Breast epithelium (tissue), 4 donors: Measurements from ENCODE around the gene IGFBP1. TPM values are rescaled to one million over a fixed set of nuclear protein-coding genes. Genes with fewer than 3 reads are reported as not detected.

ENCODE experiments used
- DNase-seq, 2 donors: peaks; one replicate each; pipeline ENCODE4 v3.0.0-alpha.2; 2019; ENCODE audit warnings: low spot score in 2 of 2
- H3K27ac ChIP-seq, 2 donors: fragments of 200-600 bp; sonication (generic) in 1 of 2; one replicate each; pipeline ENCODE4 v1.5.1; 2016 to 2019; ENCODE audit warnings: mild to moderate bottlenecking in 1 of 2
- H3K27me3 ChIP-seq, 2 donors: fragments of 200-600 bp; sonication (generic) in 1 of 2; one replicate each; pipeline versions ENCODE4 v1.5.1 to v1.6.0; 2017 to 2019; ENCODE audit warnings: control low read depth in 1 of 2, mild to moderate bottlenecking in 1 of 2
- H3K36me3 ChIP-seq: fragments of 200-600 bp; one replicate; pipeline ENCODE4 v1.5.1; 2019
- H3K4me1 ChIP-seq, 2 donors: fragments of 200-600 bp; sonication (generic); one replicate each; pipeline ENCODE4 v1.5.1; 2016 to 2019; ENCODE audit warnings: control low read depth in 1 of 2
- H3K4me3 ChIP-seq, 3 donors: fragments of 200-600 bp; sonication (generic); 1 replicate in 2 of 3; 2 replicates in 1 of 3; pipeline ENCODE4 v1.5.1; 2016 to 2019; ENCODE audit warnings: mild to moderate bottlenecking in 3 of 3, moderate library complexity in 2 of 3
- H3K9me3 ChIP-seq, 2 donors: fragments of 200-600 bp; sonication (generic) in 1 of 2; one replicate each; pipeline ENCODE4 v1.5.1; 2016 to 2019; ENCODE audit warnings: control low read depth in 1 of 2
- POLR2A ChIP-seq: fragments of 450-650 bp; IDR thresholded peaks from one replicate; pipeline ENCODE4 v1.6.1; 2016; ENCODE audit warnings: antibody characterized with exemption, mild to moderate bottlenecking, moderate library complexity
- POLR2AphosphoS5 ChIP-seq, 3 donors: sonication (generic); formaldehyde crosslinking; IDR thresholded peaks; one replicate each; pipeline ENCODE4 v1.6.1; 2017; ENCODE audit warnings: antibody characterized with exemption in 3 of 3
- intact Hi-C: fragments of 100-400 bp; cut with DNase I; formaldehyde crosslinking; loops from one replicate; pipeline ENCODE4 v1.15.1; 2023; ENCODE audit warnings: low total_unique reads
- total RNA-seq, 3 donors: library from RNA; depleted of rRNA; stranded (reverse); fragments of >200 nt; gene quantifications; one replicate each; pipeline ENCODE4 v1.1.0, GENCODE V29; 2016
- TF ChIP-seq, protein P1 (sequence below), 3 donors: fragments of 450-650 bp; IDR thresholded peaks; one replicate each; pipeline ENCODE4 v1.5.1; 2016 to 2017; ENCODE audit warnings: antibody characterized with exemption in 3 of 3, mild to moderate bottlenecking in 3 of 3, moderate library complexity in 3 of 3

The IGFBP1 gene
- total RNA-seq, 3 donors from 2014 or later = 0.98 to 1.3 TPM; not detected in 1

- H3K4me3 ChIP-seq = no peak overlapping the region
- H3K36me3 ChIP-seq = no peaks in the 10 kb centered on the region
- intact Hi-C loops = loop anchor here (2.0 kb wide), 1 partner anchor 32 kb away; no protein-coding TSS in a partner anchor
- H3K4me1 ChIP-seq = no peaks in the 10 kb centered on the region
- no peak overlapping the region for H3K27ac ChIP-seq
- peaks cover 0 to 9% of the 10 kb centered on the region in 2 donors for H3K27me3 ChIP-seq
- DNase-seq = no peak
- TF ChIP-seq POLR2AphosphoS5 (IDR thresholded peaks at IDR 0.05) (no peak), POLR2A (no peak)
- TF ChIP-seq, protein P1, sequence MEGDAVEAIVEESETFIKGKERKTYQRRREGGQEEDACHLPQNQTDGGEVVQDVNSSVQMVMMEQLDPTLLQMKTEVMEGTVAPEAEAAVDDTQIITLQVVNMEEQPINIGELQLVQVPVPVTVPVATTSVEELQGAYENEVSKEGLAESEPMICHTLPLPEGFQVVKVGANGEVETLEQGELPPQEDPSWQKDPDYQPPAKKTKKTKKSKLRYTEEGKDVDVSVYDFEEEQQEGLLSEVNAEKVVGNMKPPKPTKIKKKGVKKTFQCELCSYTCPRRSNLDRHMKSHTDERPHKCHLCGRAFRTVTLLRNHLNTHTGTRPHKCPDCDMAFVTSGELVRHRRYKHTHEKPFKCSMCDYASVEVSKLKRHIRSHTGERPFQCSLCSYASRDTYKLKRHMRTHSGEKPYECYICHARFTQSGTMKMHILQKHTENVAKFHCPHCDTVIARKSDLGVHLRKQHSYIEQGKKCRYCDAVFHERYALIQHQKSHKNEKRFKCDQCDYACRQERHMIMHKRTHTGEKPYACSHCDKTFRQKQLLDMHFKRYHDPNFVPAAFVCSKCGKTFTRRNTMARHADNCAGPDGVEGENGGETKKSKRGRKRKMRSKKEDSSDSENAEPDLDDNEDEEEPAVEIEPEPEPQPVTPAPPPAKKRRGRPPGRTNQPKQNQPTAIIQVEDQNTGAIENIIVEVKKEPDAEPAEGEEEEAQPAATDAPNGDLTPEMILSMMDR (IDR thresholded peaks at IDR 0.05) = no peak
- peaks cover 12 to 17% of the 10 kb centered on the region in 2 donors for H3K9me3 ChIP-seq
These were observed 5.8 kb upstream of the IGFBP1 start for GRCh38 chr7:45882465-45882810.

DNA sequence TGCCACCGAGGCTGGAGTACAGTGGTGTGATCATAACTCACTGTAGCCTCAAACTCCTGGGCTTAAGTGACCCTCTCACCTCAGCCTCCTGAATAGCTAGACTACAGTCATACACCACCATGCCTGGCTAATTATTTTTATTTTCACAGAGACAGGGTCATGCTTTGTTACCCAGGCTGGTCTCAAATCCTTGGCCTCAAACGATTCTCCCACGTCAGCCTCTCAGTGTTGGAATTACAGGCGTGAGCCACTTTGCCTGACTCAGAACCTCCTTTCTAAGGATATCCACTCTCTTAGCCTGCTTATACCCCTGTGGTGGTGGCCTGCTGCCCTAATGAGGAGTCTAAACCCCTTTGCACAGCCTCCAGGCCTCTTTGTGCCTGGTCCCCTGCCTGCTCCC lies 4.2 kb upstream of the IGFBP1 start:
- Histone ChIP-seq H3K4me1 (no peaks in the 10 kb centered on the region), H3K4me3 (no peak overlapping the region), H3K36me3 (no peaks in the 10 kb centered on the region), H3K27me3 (peaks cover 0 to 26% of the 10 kb centered on the region in 2 donors), H3K9me3 (peaks cover 0 to 2% of the 10 kb centered on the region in 2 donors), H3K27ac (no peak overlapping the region)
- DNase-seq = no peak
- intact Hi-C loops = no loop called here
- TF ChIP-seq, protein P1 (IDR thresholded peaks at IDR 0.05) = no peak
- TF ChIP-seq POLR2A = no peak
- no peak for TF ChIP-seq POLR2AphosphoS5 (IDR thresholded peaks at IDR 0.05)

- Histone ChIP-seq H3K4me1 (no peaks in the 10 kb centered on the region), H3K36me3 (no peaks in the 10 kb centered on the region), H3K4me3 (no peak overlapping the region), H3K27me3 (peaks cover 0 to 35% of the 10 kb centered on the region in 2 donors), H3K27ac (no peak overlapping the region), H3K9me3 (no peaks in the 10 kb centered on the region)
- no peak for TF ChIP-seq POLR2A
- intact Hi-C loops = no loop called here
- no peak for DNase-seq
These were observed 2.9 kb upstream of the IGFBP1 start for GRCh38 chr7:45885264-45885882.

GRCh38 chr7:45886931-45887667 lies 1.2 kb upstream of the IGFBP1 start:
- peaks cover 0 to 35% of the 10 kb centered on the region in 2 donors for H3K27me3 ChIP-seq
- no peaks in the 10 kb centered on the region for H3K4me1 ChIP-seq
- intact Hi-C loops = no loop called here
- no peak overlapping the region for H3K27ac ChIP-seq
- no peaks in the 10 kb centered on the region for H3K36me3 ChIP-seq
- no peaks in the 10 kb centered on the region for H3K9me3 ChIP-seq
- TF ChIP-seq, protein P1 (IDR thresholded peaks at IDR 0.05) = no peak
- TF ChIP-seq POLR2AphosphoS5 (IDR thresholded peaks at IDR 0.05) = no peak
- TF ChIP-seq POLR2A = no peak
- DNase-seq = no peak
- no peak overlapping the region for H3K4me3 ChIP-seq

DNA sequence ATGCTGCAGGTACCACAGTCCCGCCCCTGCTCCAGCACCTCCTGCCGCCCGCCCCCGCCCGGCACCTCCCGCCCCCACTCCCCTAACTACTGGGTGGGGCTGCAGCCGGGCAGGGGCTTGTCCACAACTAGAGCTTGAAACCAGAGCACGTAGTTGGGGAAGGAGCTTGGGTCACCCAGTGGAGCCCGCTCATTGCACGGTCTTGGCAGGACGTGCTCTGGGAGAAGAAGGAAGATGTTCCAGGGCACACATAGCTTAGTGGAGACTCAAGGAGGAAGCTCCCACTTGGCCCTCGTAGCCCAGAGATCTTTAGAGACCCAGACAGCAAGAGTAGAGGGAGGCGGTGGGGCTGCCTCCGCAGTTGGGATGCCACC lies 692 bp downstream of the IGFBP1 start:
- no peaks in the 10 kb centered on the region for H3K9me3 ChIP-seq
- peak overlapping the region; percentile 13 to 62 (median 42) for H3K4me3 ChIP-seq
- H3K4me1 ChIP-seq = no peaks in the 10 kb centered on the region
- H3K36me3 ChIP-seq = no peaks in the 10 kb centered on the region
- TF ChIP-seq POLR2AphosphoS5 (IDR thresholded peaks at IDR 0.05) (no peak), POLR2A (no peak)
- TF ChIP-seq, protein P1 (IDR thresholded peaks at IDR 0.05) = no peak
- H3K27me3 ChIP-seq = peaks cover 0 to 35% of the 10 kb centered on the region in 2 donors
- DNase-seq = no peak
- H3K27ac ChIP-seq = no peak overlapping the region
- intact Hi-C loops = no loop called here
